GM21515 (cell line): ENCODE measurements around the gene GFOD2.

ENCODE experiments used
- ATAC-seq: cut with Tn5 transposase; IDR thresholded peaks from one replicate; pipeline ENCODE4 v1.9.1; 2021; ENCODE audit not compliant: unreplicated experiment

The GFOD2 gene

GRCh38 chr16:67660564-67661028, 58.5 kb downstream of the GFOD2 start, which contains the start of gene PARD6A:
Gene PARD6A, plus strand, starts transcription at chr16:67660960. Its CDS starts 79 bp downstream, at chr16:67661039.
- ATAC-seq = peak; percentile 75

- ATAC-seq = peak; percentile 45
Observed at GRCh38 chr16:67659675-67660563, 59.2 kb downstream of the GFOD2 start, which contains the start of gene ACD. Gene ACD, minus strand, starts transcription at chr16:67660260. Its CDS starts 40 bp downstream, at chr16:67660220.

GRCh38 chr16:67658849-67659674, 60.1 kb downstream of the GFOD2 start:
- ATAC-seq = no peak

- no peak for ATAC-seq
Observed at GRCh38 chr16:67657751-67658518, 61.2 kb downstream of the GFOD2 start.

- ATAC-seq = no peak
Observed at GRCh38 chr16:67657017-67657608, 62.0 kb downstream of the GFOD2 start.

- no peak for ATAC-seq
Observed at GRCh38 chr16:67656344-67657016, 62.6 kb downstream of the GFOD2 start.

GRCh38 chr16:67655363-67655762, 63.8 kb downstream of the GFOD2 start:
- ATAC-seq = no peak

GRCh38 chr16:67654403-67654911, 64.7 kb downstream of the GFOD2 start:
- no peak for ATAC-seq

- no peak for ATAC-seq
Observed at GRCh38 chr16:67653789-67654402, 65.2 kb downstream of the GFOD2 start.

GRCh38 chr16:67653128-67653788, 65.9 kb downstream of the GFOD2 start:
- no peak for ATAC-seq

- ATAC-seq = no peak
Observed at GRCh38 chr16:67652578-67653127, 66.5 kb downstream of the GFOD2 start.

GRCh38 chr16:67651847-67652246, 67.3 kb downstream of the GFOD2 start:
- no peak for ATAC-seq

GRCh38 chr16:67651039-67651438, 68.1 kb downstream of the GFOD2 start:
- no peak for ATAC-seq

- ATAC-seq = no peak
Observed at GRCh38 chr16:67650023-67650422, 69.1 kb downstream of the GFOD2 start.

- no peak for ATAC-seq
Observed at GRCh38 chr16:67649494-67649931, 69.6 kb downstream of the GFOD2 start.

GRCh38 chr16:67648764-67649407, 70.2 kb downstream of the GFOD2 start:
- no peak for ATAC-seq

GRCh38 chr16:67648088-67648763, 70.9 kb downstream of the GFOD2 start:
- ATAC-seq = no peak
